Measurements from ENCODE around the gene PRM2. TPM values are rescaled to one million over a fixed set of nuclear protein-coding genes. Genes with fewer than 3 reads are reported as not detected.

The PRM2 gene
- polyA plus RNA-seq, 4 donors = not detected

DNA sequence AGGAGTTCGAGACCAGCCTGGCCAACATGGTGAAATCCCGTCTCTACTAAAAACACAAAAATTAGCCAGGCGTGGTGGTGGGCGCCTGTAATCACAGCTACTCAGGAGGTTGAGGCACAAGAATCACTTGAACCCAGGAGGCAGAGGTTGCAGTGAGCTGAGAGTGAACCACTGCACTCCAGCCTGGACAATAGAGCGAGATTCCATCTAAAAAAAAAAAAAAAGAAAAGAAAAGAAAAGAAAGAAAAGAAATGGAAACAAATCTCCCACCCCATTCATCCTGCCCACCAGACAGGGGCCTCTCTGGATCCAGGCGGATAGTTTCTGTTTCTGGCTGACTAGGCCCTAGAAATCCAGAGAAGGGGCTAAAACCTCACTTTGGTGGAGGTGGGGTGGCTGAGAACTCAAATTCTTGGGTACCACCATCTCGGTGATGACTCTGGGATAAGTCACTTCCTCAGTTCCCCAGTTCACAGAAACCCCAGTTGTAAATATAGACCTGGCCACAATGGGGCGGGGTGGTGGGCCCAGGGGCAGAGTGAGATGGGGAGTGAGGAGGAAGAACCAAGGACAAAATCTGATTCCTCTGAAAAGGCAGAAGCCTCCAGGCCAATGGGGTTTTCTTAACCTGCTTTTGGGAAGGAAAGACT lies 42.4 kb downstream of the PRM2 start:
- DNase-seq (ENCODE audit: low read depth in 4 of 4, low spot score in 2 of 4) = no peak

DNA sequence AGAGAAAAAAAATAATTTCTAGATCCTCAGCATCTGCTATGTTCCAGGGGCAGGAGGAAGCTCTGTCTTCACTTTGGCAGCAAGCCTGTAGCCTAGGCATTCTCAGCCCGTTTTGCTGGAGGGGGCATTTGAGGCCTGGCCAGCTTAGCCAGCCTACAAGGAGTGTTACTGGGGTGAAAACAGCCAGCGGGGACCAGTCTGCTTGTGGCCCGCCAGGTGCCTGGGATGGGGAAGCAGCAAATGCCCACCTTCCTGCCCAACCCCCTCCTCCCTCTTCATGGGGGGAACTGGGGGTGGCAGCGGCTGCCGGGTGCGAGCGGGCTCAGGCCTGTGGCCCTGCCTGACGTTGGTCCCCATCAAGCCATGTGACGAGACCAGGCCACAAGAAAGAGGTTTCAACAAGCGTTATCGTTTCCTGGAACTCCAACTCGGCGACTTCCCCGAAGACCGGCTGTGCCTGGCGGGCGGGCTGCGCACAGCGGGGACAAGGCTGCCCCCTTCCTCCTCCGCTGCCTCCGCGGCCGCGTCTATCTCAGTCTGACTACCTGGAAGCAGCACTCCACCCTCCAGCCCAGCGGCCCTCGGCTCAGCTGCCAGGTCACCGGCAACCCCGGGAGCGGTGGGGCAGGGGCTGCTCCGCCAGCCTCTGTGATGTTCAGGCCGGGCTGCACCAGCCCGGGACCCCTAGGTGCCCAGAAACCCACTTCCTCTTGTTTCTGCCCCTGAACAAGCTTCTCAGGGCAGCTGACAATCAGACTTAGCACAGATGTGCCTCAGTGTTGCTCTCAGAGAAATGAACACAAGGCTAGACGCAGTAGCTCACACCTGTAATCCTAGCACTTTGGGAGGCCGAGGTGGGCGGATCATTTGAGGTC lies 43.2 kb downstream of the PRM2 start:
- no peak for DNase-seq (ENCODE audit: low read depth in 4 of 4, low spot score in 2 of 4)

DNA sequence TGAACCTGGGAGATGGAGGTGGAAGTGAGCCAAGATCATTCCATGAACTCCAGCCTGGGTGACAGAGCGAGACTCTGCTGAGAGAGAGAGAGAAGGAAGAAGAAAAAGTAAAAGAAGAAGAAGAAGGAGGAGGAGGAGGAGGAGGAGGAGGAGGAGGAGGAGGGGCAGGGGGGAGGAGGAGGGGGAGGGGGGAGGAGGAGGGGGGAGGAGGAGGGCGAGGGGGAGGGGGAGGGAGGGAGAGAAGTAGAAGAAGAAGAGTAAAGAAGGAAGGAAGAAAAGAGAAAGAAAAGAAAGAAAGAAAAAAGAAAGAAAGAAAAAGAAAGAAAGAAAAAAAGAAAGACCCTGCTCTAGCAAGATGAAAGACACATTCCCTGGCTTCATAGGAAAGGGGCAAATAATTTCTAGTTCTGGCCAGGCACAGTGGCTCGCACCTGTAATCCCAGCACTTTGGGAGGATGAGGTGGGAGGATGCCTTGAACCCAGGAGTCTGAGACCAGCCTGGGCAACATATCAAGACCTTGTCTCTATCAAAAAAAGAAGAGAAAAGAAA lies 43.9 kb downstream of the PRM2 start:
- no peak for DNase-seq (ENCODE audit: low read depth in 4 of 4, low spot score in 2 of 4)

DNA sequence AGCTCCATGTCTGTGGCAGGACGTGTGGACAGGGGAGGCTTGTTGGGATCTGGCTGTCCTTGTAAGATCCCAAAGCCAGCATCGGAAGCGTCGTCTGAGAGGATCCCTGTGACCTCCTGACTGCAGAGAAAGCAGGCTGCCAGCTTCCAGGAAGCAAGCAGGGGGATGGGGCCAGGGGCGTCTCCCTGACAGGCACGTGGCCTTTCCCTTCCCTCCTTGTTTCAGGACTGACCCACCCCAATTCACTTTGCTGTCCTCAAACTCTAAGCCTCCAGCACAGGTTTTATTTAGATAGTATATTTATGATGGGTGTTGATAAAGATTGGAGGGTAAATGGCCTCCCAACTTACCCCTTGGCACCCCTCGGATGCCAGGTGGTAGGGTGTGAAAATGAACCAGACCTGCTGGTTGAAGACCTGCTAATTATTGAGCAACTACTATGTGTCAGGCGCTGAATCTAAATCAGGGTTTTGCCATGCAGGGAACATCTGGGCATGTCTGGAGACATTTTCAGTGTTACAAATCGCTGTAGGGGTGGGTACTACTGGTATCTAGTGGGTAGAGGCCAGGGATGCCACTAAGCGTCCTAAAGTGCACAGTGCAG lies 44.8 kb downstream of the PRM2 start:
- no peak for DNase-seq (ENCODE audit: low read depth in 4 of 4, low spot score in 2 of 4)

DNA sequence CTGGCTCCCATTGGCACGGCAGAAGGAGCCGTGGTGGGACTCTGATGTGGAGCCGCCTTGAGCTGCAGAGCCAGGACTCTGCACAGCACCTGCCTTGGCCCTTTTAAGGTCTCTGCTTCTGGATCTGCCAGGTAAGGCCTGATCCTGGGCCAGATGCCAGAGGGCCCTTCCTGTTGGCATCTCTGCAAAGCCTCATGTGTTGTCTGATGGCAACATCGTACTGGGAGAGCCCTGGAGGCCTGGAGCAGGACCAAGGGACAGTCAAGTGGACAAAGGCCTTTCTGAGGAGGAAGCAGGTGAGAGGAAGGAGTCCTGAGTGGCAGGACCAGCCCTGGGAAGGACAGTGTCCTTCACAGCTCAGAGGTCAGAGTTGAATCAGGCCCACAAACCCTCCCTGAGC lies 46.4 kb downstream of the PRM2 start:
- DNase-seq (ENCODE audit: low read depth in 4 of 4, low spot score in 2 of 4) = no peak

DNA sequence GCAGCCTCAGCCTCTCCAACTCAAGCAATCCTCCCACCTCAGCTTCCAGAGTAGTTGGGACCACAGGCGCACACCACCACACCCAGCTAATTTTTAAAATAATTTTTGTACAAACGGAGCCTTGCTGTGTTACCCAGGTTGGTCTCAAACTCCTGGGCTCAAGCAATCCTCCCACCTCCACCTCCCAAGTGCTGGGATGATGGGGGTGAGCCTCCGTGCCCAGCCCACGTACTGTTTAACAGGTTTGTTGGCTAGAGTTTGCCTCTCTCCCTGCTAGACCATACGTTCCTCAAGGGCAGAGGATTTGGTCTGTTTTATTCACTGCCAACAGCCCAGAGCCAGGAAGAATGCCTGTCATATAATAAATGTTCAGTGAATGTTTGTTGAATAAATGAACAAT lies 46.8 kb downstream of the PRM2 start:
- no peak for DNase-seq (ENCODE audit: low read depth in 4 of 4, low spot score in 2 of 4)

DNA sequence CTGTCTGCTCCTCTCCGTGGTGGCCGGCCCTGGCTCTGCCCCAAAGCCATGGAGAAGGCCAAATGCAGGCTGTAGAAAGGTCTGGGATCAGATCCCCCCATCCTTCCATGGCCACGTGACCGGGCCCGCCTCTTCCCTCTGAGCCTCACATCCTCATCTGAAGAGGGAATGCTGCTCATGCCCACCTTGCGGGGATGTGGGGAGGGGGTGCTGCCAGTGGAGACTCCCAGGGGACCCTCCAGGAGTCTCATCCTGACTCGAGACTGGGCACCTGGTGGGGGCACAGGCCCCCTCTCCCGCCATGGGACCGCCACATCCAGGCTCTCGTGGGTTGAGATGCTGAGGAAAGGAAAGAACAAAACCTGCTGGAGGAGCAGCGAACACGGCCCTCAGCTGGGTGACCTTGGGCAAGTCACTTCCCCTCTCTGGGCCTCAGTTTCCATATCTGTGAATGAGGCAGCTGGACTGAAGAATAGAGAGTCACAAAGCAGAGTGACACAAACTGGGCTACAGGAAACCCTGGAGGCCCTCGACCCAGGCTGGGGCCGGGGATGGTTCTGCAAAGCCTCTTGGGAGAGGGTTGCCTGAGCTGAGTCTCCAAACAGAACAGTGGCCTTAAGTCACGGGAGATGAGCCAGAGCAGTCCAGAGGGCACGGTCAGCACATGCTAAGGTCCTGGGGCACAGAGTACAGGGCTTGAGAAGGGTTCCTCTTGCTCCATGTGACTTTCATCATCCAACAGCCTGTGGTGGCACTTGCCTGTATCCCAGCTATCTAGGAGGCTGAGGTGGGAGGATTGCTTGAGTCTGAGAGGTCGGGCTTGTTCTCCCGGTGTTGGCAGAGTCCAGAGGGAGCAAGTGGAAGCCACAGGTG lies 50.4 kb downstream of the PRM2 start:
- DNase-seq (ENCODE audit: low read depth in 4 of 4, low spot score in 2 of 4) = no peak

Other genes with a start within 250 kb of the PRM2 start
- 10 to 100 TPM in 1 of 4 donors, 1 to 10 TPM in 3; 4.7 to 12.7 (median 7.2) TPM for gene SOCS1, start 20.3 kb downstream of the PRM2 start, polyA plus RNA-seq (ENCODE audit: insufficient read length in 4 of 4)
- gene TNP2, start 7.2 kb downstream of the PRM2 start, polyA plus RNA-seq (ENCODE audit: insufficient read length in 4 of 4) = not detected
- not detected for gene PRM3, start 2.9 kb downstream of the PRM2 start, polyA plus RNA-seq (ENCODE audit: insufficient read length in 4 of 4)
- not detected for gene PRM1, start 4.8 kb upstream of the PRM2 start, polyA plus RNA-seq (ENCODE audit: insufficient read length in 4 of 4)
- gene RMI2, start 69.0 kb upstream of the PRM2 start, polyA plus RNA-seq (ENCODE audit: insufficient read length in 4 of 4) = 10 to 100 TPM; 22.3 to 33.6 (median 25.9) TPM

Data from left renal cortex interstitium (tissue), 4 donors.